ENCODE data around the gene ADGRB2.

ADGRB2 gene

DNA sequence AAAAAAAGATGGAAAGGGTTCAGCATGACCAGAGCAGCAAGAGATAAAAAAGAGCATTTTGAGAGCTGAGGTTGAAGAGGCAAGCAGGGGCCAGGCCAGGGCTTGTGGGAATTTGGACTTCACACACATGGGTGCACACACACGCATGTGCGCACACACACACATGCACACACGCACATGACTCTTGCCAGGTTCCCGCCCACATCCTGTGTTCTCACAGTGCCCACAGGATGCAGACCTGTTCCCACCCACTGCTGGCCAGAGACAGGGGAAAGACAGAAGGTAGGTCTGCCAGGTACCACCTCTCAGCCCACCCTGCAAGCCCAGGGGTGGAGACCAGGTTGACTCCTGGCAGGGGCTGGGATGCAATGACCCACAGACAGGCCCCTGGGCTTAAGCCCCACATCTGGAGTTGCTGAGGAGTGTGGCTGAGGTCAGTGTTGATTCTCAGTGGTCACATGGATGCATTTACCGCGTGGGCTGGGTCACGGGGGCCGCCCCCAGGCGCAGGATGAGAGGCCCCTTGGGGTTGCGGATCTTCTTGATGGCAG is 64.7 kb downstream of the ADGRB2 start:
- no peak for DNase-seq

DNA sequence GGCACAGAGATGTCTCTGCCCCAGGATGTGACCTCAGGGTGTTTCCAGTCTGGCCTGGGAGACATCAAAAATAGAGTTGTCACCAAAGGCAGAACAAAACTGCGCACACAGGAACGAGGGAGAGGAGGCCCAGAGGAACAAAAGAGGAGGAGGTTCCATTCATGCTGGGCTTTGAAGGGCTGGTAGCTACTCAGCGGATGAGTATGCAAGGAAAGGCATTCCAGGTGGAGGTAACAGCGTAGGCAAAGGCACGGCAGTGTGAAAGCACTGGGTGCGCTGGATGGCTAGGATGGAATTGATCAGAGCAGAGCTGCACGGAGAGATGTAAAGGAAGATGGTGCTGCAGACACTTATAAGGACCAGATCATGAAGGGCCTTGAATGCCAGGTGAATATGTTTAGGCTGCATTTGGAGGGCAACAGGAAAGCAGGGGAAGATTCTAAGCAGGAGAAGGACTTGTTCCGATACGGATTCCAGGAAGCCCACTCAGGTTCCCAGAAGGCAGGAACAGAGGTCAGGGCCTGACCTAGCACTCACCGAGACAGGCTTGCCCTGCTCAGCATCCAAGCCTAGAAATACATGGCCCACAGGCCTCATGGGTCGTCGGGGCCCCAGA is 66.7 kb downstream of the ADGRB2 start:
- no peak for DNase-seq

DNA sequence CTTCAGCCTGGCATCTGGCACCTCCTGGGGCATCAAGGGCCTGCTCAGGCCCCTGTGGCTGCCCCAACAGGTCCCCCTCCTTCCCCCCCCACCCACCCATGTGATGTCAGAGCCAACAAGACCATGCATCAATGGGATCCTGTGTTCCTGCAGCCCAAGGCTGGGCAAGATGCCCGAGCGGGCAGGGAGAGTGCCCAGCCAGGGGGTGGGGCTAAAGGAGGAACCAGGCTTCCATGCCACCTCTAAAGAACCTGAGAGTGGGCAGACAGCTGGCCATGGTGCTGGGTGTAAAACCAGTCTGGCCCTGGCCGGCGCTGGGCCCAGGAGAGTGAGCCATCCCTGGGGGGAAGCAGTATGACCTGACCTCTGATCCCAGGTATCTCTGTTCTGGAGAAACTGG is 67.9 kb downstream of the ADGRB2 start:
- no peak for DNase-seq

- no peak for DNase-seq
These were observed 68.8 kb downstream of the ADGRB2 start for GRCh38 chr1:31695327-31695726.

GRCh38 chr1:31694964-31695313 is 69.2 kb downstream of the ADGRB2 start:
- no peak for DNase-seq

GRCh38 chr1:31694069-31694963 is 69.8 kb downstream of the ADGRB2 start:
- DNase-seq: no peak

- DNase-seq: no peak
These were observed 70.9 kb downstream of the ADGRB2 start for GRCh38 chr1:31693231-31693630.

DNA sequence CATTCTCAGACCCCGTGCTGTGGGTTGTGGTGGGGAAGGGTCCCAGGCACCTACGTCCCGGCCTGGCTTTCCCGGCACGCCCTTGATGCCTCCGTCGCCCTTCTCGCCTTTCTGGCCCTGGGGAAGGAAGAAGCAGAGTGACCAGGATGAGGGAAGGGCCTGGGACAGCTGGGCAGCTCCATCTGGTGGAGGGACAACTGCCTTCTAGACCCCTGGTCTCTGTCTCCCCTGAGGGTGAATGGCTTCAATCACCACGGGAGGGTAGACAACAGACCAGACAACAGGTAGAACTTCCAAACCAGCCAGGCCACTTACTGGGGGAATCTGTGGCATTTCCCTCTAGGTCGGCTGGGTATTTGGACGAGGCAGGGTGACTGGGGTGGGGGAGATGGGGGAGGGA is 72.2 kb downstream of the ADGRB2 start:
- no peak for DNase-seq

DNA sequence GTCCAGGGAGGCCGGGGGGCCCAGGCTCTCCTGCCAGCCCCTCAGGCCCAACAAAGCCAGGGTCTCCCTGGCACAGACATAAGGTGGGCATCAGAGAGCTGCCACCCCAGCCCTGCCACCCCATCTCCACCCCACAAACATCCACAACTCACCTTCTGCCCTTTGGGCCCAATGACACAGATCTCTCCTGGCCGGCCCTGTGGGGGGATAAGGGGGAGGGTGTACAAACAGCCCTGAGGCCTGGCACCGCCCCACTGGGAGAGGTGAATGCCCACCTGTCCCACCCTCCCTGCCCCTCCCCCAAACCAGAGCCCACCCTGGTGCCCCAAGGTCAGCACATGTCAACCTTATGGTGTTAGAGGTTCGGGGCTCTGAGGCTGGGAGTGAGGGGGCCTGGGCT is 72.7 kb downstream of the ADGRB2 start:
- no peak for DNase-seq

- no peak for DNase-seq
These were observed 73.2 kb downstream of the ADGRB2 start for GRCh38 chr1:31690921-31691320.

- DNase-seq: no peak
These were observed 74.3 kb downstream of the ADGRB2 start for GRCh38 chr1:31689854-31690253.

DNA sequence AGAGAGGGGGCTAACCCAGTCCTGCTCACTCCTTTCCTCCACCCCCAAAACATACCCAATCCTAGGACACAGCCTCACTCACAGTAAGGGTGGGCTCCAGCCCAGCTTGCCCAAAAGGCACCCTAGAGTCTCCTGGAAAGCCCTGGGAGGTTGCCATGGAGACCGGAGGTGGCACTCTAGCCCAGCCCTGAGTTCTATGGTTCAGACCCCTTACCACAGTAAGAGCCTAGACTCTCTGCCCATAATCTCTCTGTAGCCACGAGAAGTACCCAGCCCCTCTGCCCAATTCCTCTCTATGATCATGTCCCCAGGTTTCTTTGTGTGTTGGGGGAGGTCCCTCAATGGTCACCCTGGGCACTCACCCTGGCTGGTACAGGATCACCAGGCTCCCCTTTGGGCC is 74.8 kb downstream of the ADGRB2 start:
- DNase-seq: no peak

DNA sequence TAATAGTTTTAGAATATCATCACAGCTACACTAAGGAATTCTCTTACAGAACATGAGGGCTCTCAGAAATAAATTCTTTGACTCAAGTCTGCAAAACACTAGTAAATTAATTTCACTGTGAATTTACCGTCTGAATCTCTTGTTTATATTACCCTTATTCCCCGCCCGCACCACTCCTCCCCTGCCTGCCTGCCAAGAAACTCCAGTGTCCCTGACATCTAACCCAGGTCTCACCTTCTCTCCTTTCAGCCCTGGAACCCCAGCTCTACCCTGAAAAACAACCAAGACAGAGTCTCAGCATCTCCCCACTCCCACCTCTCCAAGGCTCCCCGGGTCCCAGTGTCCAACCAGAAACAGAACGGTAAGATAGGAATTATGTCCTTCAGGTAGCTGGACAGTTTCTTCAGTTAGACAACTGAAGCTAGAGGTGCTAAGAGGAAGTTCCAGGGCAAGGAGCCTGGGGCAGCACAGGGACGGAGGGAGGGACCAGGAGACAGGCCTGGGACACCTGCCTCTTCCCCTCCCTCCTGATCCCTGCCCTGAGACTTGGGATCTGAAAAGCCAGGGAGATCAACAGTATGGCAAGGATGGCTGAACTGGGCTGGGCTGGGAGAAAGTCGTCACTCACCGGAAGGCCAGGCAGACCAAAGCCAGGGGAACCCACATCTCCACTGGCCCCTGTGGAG is 75.8 kb downstream of the ADGRB2 start:
- DNase-seq: no peak

DNA sequence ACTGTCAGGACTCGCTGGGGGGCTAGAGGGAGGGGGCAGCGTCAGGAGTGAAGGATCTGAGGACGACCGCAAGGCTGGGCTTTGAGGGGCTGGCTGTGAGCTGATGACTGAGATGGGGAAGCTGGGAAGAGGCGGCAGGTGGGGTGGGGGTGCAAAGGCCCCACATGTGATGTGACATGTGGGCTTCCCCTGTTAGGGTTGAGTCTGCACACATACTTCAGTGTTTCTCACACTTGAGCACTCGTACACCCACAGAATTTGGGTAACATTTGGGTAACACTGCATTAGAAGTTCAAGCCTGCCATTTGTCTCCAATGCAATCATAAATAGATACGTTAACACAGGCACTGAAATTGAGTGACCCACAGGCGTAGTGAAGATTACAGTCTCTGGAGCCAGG is 76.5 kb downstream of the ADGRB2 start:
- DNase-seq: no peak

GRCh38 chr1:31685795-31686194 is 78.3 kb downstream of the ADGRB2 start:
- no peak for DNase-seq

DNA sequence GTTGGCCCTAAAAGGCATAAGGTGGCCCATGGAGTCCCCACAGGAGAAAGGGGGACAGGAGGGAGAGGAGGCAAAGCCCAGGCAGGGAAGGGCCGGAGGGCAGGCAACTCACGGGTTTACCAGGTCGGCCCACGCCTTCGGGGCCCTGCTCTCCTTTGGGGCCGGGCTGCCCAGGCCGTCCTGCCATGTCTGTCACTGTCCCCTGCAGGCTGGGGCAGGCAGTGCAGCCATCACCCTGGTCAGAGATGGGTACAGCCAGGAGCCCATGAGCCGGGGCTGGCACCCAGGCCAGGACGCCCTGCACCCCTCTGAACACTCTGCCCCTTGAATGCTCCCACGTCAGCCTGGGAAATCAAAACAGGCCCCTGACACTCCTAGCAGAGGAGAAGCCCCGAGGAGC is 80.1 kb downstream of the ADGRB2 start:
- no peak for DNase-seq

DNA sequence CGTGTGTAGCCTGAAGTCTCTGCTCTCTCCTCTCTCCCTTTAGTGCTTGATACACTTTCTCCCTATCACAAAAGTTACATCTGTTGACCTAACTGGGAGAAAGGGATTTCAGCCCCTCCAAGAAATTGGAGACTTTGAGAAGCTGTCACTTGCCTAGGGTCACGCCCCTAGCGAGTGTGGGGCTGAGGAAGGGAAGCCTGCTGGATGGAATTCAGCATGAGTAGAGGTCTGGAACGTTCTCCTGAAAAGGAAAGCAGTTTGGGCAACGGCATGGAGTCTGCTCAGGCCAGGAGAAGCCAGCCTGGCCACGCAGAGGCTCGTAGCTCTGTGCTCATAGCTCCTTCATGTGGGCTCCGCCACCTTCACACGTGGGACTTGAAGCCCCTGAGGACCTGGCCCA is 82.7 kb downstream of the ADGRB2 start:
- DNase-seq: no peak

DNA sequence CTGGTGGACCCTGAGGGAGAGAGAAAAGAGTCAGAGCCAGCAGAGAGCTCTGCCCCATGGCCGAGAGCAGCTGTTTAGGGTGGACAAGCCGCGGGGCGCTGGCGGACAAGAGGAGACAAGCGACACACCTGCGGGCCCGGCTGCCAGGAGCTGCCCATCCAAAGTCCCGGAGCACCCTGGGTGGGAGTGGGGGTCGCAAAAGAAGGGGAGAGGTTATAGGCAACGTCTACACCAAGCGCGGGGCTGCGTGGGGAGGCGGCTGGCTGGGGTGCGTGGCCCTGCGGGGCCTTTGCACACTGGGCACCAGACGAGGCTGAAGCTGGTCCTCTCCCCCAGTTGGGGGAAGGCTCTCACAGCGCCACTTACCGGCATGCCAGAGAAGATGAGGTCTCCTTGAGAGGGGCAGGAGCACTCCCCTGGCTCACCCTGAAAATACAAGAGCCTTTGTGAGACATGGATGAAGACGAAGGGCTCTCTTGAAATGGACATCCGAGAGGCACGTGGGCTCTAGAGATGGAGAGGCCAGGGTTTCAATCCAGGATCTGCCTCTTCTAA is 84.4 kb downstream of the ADGRB2 start:
- DNase-seq: no peak

- no peak for DNase-seq
These were observed 85.0 kb downstream of the ADGRB2 start for GRCh38 chr1:31679091-31679490.

DNA sequence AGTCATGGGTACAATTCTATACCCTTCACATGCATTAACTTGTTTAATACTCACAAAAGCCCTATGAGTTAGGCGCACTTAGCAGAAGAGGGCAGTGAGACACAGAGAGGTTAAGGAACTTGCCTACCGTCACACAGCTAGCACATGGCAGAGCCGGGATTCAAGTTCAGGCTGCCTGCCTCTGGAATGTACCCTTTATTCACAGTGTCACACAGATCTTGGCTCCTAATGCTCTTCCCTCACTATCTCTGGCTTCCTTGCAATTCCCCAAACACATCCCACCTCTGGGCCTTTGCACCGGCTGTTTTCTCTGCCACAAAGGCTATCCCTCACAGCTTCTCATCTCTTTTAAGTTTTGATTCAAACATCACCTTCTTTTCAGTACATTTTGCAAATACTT is 85.5 kb downstream of the ADGRB2 start:
- no peak for DNase-seq

- no peak for DNase-seq
These were observed 86.2 kb downstream of the ADGRB2 start for GRCh38 chr1:31677949-31678348.

GRCh38 chr1:31677401-31677800 is 86.7 kb downstream of the ADGRB2 start:
- DNase-seq: no peak

All from SIG-M5 (cell line).